ENCODE measurements around the gene POT1.

Gene POT1

DNA sequence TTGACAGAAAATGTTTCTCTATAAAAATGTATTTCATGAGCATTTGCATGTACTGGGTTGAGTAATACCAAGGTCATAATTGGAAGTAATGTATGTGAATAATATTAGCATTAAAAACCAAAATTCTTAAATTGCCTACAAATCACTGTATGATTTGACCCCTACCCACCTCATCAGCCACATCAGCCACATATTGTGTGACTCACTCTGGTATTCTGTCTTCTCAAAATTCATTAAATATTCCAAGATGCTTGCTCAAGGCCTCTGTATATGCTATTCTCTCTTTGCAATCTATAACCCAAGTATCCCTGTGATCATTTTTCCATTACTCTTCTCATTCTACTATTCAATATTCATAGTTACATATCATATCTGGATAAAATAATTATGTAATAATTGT lies 21.4 kb downstream of the POT1 start:
- no peak for DNase-seq

DNA sequence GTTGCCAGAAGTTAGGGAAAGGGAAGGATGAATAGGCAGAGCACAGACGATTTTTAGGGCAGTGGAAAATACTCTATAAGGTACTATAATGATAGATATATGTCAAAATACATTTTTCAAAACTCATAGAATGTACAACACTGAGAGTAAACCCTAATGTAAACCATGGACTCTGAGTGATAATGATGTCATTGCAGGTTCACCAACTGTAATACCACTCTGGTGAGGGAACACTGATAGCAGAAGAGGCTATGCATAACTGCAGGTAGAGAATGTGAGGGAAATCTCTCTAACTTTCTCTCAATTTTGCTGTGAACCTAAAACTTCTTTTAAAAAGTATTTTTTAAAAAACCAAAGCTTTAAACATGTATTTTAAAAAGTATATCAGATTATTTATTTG lies 22.1 kb downstream of the POT1 start:
- DNase-seq = no peak

DNA sequence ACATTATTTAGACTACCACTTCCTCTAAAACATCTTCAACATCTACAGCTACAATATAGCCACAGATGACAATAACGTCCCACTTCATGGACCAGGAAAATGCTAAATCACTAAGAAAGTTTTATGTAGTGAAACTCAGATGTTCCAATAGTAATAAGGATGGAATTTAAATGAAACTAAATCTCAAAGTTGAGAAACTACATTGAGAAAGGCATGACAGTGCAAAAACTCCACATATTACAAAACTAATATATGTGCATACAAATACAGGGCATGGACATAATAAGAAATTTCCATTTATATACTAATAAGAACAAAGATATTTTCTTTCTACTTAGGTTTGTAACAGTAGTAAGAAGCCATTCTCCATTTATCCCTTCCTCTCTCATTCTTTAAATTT lies 31.1 kb downstream of the POT1 start:
- no peak for DNase-seq

DNA sequence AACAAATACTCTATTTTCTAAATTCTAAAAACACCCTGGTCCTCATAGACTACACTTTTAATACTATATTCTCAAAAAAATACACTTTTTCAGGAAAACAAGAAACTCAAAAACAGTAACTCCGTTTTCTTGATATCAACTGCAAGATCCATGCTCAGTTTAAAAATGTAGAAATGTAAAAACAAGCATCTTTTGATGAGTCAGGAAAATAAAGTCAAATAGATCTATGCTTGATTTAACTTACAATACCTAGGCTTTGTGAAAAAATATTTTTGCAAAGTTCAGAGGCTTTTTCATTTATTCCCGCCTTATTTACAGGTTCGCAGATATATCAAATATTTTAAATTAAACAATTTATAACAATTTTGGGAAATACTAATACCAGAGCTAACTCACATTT lies 33.6 kb downstream of the POT1 start:
- DNase-seq = no peak

DNA sequence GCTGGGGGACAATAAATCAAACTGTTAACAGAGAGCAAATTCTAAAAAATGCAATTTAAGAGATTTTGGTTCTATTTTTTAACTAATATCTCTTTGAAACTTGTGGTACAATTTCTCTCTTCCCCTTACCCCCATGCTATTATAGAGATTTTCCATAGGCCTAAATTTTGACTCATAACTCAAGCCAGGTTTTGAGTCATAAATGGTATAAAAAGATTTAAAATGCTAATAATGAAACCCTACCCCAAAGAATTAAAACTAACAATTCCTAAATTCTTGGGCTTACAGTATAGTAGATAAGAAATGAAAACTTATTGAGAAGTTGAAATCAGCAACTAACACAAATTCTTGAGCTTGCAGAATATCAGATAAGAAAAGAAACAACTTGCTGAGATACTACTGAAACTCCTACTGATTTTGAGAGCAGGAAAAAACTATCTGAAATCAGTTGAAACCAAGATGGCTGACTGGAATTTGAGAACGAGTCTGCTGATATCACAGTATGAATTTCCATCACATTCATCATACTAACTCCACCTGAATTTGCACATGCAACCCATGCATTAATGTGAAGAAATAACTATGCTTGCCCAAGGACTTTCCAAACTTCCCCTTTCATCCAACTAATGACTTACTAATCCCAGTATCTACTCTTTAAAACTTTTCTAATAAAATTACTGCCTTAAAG lies 36.3 kb downstream of the POT1 start:
- no peak for DNase-seq

DNA sequence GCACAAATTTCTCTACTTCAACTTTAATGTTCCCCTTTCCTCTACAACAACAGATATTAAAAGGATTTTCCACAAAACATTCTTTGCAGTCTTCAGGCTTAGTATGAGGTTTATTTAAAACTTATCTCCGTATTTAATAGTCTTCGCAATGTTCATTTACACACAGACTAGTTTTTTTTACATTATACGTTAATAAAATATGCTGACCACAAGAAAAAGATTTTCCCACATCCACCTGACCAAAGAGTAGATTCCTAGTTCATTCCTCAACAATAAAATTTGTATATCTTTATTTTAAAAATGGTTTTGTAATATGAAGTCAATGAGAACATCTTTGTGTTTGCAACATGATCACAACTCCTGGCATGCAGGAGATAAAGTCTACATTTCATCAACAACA lies 42.4 kb downstream of the POT1 start:
- no peak for DNase-seq

DNA sequence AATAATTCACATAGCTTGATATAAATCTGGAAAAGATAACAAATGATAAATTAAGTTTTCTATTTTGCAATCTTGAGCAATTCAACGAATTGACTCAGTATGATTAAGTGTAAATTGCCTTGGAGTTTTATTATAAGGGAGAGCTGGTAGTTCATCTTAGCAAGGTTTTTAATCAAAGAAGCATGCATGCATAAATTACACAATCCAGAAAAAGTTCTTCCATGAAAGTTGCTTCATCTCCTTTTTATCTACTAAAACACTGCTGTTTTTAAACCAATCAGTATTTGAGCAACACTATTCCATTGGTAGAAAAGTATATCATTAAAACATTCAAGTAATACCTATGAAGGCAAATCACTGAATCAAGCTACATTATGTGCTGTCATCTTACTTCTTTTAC lies 47.6 kb downstream of the POT1 start:
- no peak for DNase-seq

DNA sequence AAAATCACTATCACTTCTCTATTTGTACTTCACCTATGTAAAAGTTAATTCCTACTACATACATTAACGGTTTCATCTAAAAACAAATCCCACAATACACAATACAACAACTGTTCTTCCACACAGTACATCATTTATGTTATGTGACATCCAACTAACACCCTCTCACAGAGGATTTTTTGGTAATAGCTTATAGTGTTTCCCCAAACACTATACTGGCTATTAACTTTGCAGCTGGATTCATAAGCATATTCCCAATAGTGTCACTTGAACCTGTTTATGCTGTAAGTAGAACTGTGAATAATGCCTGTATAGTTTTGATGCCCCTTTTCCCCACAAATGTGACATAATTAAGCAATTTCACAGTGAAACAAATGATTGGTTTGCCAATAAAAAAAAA lies 49.9 kb downstream of the POT1 start:
- DNase-seq = no peak

DNA sequence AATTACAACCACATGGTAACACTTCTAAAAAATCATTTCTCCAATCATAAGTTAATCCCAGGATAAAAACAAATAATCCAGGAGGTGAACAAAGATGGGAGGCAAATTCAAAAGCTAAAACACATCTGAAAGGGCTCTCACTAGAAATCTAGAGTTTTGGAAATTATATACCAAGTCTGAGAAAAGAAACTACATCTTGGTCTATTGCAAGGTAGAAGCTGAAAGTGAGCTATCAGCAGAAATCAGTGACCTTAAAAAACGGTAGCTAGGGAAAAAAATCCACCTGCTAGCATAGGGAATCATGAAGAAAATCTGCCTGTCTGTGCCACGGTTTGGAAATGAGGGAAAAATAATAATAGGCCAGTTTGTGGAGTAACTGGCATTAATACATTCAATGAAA lies 50.5 kb downstream of the POT1 start:
- no peak for DNase-seq

DNA sequence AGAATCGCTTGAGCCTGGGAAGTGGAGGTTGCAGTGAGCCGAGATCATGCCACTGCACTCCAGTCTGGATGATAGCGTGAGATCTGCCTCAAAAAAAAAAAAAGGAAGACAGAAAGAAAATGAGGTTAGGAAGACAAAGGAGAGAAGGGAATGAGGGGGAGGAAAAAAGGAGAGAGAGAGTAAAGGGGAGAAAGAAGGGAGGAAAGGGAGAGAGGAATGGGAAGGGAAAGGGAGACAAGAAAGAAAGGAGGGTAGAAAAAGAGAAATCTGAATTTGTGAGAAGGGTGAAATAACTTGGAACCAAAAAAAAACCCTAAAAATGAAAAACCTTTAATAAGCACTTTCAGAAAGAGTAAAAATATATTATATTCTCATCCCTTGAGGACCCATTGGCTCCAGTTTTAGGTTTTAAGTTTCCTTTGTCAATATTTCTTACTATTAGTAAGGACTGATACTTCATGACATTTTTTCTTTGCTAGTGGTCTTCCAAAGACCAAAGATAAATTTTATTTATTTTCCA lies 54.9 kb downstream of the POT1 start:
- DNase-seq = no peak

DNA sequence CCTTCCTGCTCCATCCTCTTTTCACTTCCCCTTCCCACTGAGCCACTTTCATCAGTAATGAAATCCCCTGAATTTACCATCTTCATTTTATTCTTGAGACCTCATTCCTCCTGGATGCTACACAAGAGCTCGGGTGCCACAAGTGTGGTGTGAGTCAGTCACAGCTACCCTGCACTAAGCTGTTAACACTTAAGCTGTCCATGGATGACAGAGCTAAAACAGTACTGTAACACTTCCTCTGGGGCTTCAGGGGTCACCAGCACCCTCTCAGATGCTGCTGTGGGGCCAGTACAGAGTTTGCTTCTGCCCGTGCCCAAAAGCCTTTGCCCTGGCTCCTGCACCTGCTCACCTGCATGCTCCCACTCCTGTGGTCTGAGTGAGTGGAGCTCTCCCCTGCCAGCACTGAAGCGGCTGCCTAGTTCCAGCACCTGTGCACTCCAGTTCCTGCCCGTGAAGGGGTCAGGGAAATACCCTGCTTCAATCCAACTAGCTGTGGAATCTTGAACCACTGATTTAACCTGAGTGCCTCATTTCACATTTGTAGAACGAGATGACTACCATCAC lies 71.9 kb downstream of the POT1 start:
- no peak for DNase-seq

DNA sequence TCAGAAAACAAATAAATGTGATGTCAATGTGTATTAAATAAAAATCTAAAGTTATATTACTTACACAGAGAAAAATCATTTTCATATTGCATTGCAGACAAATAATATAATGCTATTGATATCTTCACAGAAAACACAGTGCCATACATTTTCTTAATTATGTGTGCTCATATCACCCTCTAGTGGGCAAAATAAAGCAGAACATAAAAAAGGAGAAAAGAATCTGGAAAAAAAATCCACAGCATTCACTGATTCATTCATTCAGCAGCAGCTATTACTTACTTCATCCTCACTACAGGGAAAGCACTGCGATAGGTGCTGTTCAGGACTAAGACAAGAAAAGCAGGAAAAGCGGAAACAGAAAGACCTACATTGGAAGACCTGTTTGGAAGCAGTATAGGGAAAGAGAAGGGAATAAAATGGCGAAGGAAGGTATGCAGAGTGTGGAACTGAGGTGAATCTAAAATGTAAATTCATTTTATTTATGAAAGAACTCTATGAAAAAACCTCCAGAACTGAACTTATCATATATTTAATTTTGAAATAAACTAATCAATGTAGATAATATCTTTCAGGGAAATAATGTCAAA lies 73.2 kb downstream of the POT1 start:
- no peak for DNase-seq

DNA sequence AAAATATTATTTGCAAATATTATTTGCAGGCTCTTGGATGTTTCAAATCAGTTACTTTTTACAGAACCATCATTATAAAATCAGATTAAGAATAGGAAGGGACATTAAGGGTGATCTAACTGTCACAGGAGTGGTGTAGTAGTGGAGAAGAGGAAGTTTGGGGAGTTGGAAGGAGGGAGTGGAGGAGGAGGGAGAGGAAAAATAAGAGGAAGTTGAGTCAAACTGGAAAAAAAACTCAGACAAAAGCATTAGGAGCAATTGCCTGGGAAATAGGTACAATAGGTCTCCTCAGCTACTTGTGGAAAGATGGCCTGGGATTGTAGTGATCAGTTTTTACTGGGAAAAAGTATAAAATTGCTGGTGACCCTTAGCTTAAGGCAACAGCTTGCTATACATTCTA lies 86.3 kb downstream of the POT1 start:
- DNase-seq = no peak

DNA sequence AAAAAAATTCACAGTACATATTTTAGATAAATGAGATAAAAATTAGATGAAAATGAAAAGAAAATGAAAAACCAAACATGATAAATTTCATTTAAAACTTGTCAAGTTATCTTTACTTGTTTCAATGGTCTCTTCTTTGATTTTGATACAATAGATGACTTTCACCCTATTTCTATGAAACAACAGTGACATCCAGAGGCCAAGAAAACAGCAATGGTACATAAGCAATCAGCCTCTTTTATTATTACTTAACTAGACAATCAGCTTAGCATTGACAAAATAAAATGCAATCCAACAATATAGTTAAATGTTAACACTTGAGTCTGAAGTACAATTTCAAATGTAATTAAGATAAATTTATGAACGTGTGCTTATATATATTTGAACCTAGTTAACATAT lies 89.2 kb downstream of the POT1 start:
- no peak for DNase-seq

DNA sequence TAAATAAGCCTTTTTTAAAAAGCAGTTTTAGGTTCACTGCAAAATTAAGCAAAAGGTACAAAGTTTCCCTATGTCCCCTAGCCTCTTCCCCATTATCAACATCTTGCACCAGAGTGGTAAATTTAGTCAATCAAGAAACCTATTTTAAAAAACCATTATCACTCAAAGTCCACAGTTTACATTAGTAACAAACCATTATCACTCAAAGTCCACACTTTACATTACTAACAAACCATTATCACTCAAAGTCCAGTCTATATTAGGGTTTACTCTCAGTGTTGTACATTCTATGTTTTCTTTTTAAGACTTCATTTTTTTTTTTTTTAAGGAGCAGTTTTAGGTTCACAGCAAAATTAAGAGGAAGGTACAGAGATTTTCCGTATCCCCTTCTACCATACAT lies 89.9 kb downstream of the POT1 start:
- DNase-seq = no peak

DNA sequence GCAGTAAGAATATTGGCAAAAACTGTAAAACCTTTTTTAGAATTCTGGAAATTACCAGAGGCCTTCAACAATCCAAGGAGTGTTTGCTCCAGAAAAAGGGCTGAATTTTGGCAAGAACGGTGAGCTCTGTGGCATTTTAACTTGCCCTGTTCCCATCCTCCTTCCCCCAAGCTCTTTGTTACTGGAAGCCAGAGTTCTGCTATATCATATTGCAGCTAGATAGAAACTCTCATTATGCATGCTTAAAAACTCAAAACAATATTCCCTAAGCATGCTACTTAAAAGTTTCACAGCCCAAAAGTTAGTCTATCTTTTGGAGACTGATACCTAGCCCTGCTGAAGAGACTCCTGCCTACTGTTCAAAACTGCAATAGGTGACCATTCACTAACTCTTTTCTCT lies 93.5 kb downstream of the POT1 start:
- no peak for DNase-seq

DNA sequence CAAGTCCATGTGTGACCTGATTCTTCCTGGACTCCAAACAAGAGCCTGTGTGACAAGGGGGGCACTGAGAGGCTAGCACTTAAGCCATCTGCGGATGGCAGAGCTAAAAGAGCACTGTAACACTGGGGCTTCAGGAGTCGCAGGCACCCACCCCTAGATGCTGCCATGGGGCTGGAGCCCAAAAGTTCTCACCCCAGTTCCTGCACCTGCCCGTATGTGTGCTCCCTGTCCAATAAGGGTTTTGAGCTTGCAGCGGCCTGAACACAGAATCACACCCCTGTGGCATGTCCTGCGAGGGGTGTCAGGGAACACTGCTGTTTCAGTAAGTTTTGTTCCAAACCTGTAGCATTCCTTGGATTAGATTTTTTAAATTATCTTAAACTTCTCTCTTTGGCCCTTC lies 110.8 kb downstream of the POT1 start:
- DNase-seq = no peak

DNA sequence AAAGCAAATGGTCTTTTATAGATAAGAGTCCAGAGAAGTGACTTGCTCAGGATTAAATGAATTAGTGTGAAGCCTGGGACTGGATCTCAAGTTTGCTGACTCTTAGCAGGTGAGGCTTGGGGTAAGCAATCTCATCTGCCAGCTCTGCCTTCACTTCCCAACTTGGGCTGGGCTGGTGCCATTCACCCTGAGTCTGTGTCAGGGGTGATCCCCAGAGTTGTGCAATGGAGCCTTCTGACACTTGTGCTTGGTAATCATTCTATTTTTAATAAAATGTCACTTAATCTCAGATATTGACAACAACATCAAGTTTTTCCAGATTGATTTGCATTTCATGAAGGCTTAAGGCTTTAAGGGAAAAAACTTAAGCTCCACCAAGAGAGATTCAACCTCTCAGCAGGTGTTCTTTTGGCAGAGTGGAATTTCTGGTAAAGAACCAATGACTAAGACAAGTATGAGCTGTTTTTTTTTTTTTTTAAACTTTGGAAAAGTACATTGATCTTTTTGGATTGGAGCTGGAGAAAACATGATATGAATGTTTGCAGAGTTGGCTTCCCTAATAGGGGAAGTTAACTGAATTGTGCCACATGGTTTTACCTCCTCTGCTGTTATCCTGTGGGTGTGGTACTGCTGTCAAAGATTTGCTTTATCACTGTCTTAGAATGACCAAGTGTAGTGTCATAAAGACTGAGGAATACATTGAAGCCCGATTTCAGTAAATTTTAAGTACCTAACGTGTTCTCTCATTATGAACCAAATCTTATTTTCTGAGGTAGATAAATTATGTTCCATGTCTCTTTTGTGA lies 115.4 kb downstream of the POT1 start:
- DNase-seq = no peak

DNA sequence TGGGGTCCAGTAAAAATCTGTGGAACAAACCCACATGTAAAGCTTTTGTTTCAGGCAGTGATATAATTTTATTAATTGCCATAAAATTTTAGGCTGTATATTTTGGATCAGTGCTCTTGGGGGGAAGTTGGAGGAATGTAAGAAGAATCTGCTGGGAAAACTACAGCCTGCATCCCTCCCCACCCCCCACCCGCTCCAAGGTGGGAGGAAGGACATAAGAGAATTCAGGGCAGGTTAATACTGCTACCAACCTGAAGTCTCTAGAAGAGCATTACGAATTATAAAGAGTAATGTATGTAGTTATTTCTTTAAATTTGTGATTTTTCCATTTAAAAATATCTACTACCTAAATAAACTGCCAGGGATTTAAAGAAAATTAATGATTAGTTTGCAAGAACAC lies 116.9 kb downstream of the POT1 start:
- no peak for DNase-seq

DNA sequence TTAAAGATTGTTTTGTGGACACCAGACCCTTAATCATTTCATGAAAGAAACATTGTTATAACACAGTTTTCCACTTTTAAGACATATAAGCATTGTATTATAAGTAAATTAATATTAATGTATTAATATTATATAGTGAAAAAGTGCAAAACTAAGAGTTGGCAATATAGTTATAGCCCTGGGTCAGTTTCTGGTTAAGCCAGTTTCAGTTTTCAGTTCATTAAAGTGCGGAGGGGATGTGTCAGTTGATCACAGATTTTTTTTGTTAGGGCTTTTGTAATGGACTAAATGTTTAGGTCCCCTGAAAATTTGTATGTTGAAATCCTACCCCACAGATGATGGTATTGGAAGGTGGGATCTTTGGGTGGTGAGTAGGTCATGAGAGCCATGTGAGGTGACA lies 118.3 kb downstream of the POT1 start:
- DNase-seq = no peak

DNA sequence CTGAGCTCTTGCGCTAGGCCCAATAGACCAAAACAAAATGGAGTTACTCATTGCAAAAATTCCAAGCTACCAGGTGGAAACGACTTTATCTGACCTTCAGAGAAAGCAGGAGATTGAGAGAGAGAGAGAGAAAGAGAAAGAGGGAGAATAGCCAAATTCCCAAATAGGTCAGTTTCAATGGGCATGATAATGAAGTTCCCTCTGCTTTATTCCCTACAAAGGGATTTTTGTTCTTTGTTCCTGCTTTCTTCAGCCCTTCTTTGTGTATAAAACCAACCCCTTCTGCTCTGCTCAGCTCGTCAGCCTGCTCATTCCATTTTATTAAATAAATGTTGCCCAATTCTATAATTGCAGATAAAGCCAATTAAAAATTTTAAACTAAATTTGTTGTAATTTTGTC lies 119.0 kb downstream of the POT1 start:
- DNase-seq = no peak

DNA sequence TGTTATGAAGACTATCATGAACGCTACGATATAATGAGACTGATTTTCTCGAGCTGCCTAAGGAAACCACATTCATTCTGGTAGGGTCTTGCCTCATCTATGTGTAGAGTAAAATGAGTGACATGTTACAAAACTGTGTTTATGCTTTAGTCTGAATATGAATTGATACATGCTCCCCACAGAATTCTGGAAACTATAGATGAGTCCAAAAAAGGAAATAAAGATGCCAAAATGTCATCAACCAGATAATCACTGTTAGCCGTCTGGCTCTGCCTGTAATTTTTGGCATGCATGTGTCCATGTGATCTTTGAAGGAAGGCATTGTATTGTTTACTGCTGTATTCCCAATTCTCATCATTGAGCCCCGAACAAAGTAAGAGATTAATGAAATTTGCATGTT lies 121.4 kb downstream of the POT1 start:
- DNase-seq = no peak

DNA sequence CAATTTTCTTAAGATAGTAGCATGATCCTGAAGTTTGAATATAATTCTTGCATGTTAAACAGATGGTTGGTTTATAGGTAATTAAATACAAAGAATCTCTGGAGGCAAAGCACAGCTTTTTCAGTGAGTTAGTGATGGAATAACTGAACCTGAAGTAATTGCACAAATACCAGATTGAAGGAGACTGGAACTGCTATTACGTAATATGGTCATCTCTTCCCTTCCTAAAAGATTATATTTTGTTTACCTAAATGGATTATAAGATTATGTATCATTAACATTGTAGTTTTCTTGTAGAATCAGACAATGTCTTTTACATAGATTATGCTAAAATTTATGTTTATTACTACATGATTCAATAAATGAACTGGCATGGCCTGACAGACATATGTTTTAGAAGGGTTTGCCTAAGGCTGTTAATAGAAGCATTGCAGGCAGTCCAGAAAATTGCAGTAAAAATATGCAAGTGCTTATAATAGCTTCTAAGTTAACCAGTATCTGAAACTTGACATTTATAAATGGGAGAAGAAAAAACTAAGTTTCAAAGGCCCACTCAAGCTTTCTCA lies 128.2 kb downstream of the POT1 start:
- no peak for DNase-seq

DNA sequence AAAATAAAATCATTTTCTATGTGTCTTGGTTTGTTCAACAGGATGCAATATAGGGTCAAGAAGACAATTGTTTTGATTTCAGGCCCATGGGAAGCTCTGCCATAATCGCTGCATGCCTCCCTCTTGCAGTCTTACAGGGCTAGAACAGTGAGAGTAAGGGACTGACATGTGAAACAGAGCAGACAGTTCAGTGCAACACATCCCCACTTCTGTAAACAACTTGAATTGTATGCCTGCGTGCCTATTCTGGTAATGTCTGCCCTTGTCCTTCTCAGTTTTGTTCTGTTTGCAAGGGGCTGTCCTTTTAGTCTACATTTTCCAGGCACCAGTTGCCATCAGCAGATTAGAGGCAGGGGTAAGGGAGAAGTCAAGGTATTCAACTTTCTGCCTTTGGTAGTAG lies 129.2 kb downstream of the POT1 start:
- no peak for DNase-seq

All from femur (tissue), 1 donor.